ENCODE data around the gene SMCR8.
A peak's percentile ranks its signal among the peaks of the same experiment; 100 is the strongest.
"Not testable (repeated sequence)": the region's sequence is repeated elsewhere in the genome, so short reads cannot be mapped to it uniquely, and the experiment has no call there.

SMCR8 gene

DNA sequence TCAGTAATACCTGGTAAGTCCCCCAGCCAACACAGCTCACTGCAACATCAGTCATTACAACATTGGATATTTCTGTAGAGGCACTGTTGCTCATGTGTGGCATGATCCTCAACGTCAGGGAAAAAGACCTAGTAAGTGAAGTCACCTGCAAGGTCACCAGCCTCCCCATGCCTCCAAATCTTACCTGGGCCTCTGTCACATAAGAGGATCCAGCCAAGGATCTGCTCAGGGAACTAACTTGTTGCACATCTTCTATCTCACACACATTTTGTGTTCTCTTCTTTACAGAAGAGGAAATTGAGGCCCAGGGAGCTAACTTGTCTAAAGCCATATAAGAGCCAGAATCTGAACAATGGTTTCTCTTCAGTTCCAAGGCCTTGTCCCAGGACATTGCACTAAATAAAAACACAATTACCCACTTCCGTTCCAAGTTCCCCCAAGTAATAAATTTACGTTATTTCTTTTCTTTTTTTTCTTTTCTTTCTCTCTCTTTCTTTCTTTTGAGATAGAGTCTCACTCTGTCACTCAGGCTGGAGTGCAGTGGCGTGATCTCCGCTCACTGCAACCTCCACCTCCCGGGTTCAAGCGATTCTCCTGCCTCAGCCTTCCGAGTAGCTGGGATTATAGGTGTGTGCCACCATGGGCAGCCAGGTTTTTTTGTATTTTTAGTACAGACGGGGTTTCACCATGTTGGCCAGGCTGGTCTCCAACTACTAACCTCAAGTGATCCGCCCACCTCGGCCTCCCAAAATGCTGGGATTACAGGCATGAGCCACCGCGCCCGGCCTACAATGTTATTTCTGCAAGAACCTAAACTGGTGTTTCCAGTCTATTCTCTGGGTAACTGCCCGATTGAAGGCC lies 47.0 kb downstream of the SMCR8 start:
- DNase-seq = no peak

DNA sequence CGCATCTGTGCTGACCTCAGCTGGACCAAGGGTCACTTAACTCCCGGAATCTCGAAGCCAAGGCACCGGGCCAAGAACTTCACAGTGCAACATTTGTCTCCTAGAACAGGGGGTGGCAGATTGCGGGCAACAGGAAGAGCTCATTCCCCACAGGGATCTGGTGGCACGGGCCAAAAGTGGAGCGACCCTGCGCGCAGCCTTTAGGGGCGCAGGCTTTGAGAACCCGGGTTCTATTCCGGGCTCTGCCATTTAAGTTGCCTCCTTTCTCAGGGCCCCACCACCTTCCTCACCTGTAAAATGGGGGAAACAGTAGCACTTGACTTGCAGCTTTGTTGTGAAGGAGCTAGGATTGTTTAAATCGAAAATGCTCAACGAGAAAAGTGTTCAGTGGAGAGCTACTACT lies 47.6 kb downstream of the SMCR8 start:
- peak in 1 of 5 donors; percentile 31 for DNase-seq

DNA sequence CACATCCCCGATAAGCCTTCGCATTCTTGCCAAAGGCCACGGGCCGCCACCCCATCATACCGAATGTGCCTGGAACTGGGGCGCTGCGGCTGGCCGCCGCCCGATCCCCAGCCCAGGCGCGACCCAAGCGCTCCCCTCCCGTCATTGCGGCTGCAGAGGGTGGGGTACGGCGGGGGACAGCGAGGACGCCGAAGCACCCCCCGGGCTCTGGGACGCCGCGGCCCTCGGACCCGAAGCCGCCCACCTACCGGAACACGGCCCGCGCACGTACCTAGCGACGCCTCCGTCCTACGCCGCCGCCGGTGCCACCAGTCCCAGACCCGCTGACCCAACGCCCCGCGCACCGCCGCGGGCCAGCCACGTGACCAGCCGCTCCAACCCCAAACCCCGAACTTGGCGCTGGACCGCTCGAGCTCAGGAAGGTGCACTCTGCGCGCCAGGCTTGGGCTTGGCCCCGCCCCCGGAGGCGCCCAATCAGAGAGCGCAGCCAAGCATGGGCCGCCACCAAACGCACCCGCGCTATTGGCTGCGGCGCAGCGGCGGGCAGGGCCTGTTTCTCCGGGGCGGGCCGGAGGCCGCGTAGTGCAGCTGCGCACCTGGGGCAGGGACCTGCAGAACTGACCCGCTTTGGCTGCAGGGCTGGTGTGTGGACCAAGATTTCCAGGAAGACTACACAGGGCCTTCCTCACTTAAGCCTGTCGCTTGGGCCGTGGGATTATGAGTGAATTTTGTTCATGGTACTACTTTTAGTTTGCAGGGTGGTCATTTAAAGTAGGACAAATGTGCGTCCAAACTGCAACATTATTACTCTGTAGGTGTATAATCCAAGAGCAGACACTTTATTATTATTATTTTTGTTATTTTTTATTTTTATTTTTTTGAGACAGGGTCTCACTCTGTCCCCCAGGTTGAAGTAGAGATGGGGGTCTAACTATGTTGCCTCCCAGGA lies 48.3 kb downstream of the SMCR8 start, which contains the start of gene SHMT1:
SHMT1 (minus strand) TSS at position 450 of the 949 bp plus-strand sequence. CDS start 7,569 bp downstream, outside the sequence.
- peak; percentile 82 to 93 (median 87) for DNase-seq

DNA sequence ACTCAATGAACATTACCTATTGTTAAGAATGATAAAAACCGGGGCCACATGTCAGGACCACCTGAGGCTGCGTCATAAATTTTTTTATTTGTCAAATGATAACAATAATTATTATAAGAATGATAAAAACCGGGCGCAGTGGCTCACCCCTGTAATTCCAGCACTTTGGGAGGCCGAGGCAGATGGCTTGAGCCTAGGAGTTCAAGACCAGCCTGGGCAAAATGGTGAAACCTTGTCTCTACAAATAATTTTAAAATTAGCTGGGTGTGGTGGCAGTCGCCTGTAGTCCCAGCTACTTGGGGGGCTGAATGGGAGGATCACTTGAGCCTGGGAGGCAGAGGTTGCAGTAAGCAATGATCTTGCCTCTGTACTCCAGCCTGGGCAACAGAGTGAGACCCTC lies 49.1 kb downstream of the SMCR8 start:
- DNase-seq = no peak

DNA sequence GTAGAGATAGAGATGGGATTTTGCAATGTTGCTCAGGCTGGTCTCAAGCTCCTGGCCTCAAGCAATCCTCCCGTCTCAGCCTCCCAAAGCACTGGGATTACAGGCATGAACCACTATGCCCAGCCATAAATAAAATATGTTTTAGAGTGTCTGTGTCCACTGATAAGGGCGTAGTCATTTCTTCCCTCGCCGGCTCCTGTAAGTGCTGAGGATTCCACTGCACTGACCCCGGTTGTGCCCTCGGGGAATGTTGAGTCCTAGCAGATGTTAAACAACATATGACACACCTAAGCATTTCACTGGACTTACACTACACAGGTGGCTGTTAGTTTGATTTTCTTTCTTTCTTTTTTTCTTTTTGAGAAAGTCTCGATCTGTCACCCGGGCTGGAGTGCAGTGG lies 53.9 kb downstream of the SMCR8 start:
- no peak for DNase-seq

DNA sequence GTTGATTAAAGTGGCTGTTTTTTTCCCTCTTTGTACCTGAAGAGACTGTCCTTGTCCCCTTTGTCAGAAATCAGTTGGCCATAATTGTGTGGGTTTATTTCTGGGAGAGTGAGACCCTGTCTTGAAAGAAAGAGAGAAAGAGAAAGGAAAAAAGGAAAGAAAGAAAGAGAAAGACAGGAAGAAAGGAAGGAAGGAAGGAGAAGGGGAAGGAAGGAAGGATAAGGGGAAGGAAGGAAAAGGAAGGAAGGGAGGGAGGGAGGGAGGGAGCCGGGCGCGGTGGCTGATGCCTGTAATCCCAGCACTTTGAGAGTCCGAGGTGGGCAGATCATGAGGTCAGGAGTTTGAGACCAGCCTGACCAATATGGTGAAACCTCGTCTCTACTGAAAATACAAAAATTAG lies 55.7 kb downstream of the SMCR8 start:
- DNase-seq = no peak

DNA sequence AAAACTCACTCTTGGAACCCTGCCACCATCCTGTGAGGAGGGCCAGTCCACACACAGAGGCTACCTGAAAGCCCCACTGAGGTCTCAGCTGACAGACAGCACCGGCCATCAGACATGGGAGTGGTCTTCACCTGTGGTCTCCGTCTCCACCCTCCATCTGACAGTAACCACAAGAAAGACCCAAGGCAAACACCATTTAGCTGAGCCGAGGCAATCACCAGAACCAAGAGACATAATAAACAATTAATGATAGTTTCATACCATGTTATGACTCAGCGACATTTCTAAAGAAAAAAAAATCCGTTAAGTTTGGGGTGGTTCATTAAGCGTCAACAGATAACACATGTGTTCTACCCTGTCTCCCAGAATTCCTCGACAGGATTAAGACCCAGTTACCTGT lies 56.4 kb downstream of the SMCR8 start:
- DNase-seq = peak in 1 of 5 donors; percentile 23

DNA sequence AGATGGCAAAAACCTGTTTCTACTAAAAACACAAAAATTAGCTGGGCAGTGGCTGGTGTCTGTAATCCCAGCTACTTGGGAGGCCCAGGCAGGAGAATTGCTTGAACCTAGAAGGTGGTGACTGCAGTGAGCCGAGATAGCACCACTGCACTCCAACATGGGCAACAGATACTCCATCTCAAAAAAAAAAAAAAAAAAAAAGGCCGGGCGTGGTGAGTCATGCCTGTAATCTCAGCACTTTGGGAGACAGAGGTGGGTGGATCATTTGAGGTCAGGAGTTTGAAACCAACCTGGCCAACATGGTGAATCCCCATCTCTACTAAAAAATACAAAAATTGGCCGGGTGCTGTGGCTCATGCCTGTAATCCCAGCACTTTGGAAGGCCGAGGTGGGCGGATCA lies 58.1 kb downstream of the SMCR8 start:
- not testable (repeated sequence) for DNase-seq

DNA sequence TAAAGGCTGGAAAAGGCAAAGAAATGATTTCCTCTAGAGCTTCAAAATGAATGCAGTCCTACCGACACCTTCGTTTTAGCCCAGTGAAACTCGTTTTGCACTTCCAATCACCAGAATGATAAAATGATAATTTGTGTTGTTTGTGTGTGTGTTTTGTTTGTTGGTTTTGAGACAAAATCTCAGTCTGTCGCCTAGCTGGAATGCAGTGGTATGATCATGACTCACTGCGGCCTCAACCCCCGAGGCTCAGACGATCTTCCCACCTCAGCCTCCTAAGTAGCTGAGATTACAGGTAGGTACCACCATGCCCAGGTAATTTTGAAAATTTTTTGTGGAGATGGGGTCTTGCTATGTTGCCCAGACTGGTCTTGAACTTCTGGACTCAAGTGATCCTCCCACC lies 59.1 kb downstream of the SMCR8 start:
- DNase-seq = no peak
